ENCODE measurements around the gene CARHSP1. TPM values are rescaled to one million over a fixed set of nuclear protein-coding genes. Genes with fewer than 3 reads are reported as not detected.

CARHSP1 gene
- total RNA-seq, 4 donors from 2014 or later, result 47.3 to 75.6 (median 63.8) TPM

DNA sequence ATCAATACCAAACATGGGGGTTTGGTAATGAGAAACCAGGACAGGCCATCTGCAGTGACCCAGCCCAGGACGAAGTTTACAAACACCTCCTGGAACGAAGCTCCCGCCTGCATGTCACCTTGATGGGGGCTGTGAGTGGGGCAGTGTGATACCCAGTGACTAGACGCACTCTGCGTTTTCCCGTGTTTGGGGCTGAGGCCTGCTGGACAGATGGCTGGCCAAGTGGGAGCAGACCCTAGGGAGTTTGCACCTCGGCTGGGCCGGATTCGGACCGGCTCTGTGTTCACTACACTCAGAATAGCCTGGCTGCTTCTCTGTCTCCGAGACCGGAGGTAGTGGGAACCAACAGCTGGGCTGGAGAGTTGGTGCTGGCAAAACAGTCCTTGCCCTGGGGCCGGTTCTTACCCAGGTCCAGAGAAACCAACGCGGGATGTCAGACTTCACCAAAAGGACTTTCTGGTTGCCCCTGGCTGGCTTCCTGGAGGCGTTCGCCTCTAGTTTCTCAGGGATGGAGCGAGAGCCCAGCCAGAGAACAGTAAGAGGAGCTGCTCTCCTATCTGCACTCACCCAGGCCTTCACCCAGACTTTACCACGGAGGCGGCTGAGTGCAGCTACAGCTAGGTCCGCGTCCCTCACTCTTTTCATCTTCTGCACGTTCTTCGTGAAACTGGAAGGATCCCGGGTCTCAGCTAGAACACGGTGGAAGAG, 20.4 kb downstream of the CARHSP1 start:
- TF ChIP-seq CTCF (IDR thresholded peaks at IDR 0.05; ENCODE audit: low read depth), result no peak

- TF ChIP-seq CTCF (IDR thresholded peaks at IDR 0.05; ENCODE audit: low read depth), result no peak
Measured at GRCh38 chr16:8847623-8848022, 21.2 kb downstream of the CARHSP1 start.

- no peak for TF ChIP-seq CTCF (IDR thresholded peaks at IDR 0.05; ENCODE audit: low read depth)
Measured at GRCh38 chr16:8847145-8847544, 21.7 kb downstream of the CARHSP1 start.

- TF ChIP-seq CTCF (IDR thresholded peaks at IDR 0.05; ENCODE audit: low read depth), result no peak
Measured at GRCh38 chr16:8846401-8846932, 22.3 kb downstream of the CARHSP1 start.

DNA sequence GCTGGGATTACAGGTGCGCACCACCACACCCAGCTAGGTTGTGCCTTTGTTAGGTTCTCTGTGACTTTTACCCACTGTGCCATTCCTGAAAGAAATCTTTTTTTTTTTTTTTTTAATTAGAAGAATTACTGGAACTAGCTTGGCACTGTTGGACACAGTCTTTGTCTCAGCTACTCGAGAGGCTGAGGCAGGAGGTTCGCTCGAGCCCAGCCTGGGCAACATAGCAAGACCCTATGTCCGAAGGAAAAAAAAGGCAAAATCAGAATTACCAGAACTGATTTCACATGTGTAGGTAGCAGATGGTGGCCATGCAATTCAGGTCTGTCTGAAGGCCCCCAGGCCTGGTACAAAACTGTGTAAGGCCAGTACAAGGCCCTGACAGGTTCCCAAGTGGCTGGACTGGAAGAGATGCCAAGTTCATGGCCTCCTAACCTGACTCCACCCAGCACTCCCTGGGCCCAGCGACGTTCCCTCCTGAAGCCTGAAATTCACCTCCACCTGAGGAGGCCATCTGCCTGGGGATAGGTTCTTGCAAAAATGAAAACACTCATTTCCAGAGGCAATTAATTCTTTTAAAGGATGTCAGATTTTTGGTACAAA, 23.0 kb downstream of the CARHSP1 start:
- TF ChIP-seq CTCF (IDR thresholded peaks at IDR 0.05; ENCODE audit: low read depth), result no peak

DNA sequence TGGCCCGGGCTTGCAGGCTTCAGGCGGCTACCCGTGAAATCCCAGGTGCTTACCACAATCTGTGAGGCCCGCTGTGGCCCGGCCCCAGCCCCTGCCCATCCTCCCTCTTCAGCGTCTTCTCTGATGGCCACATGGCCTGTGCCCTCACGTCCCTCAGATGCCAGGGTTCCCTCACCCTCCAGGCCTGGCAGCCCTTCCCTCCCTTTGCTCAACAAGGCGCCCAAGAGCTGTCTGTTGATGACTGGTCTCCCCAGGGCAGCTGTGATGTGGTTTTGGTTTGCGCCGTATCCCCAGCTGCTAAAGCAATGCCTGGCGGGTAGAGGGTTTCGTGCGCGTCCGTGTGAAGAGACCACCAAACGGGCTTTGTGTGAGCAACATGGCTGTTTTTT, 36.1 kb downstream of the CARHSP1 start:
- TF ChIP-seq CTCF (IDR thresholded peaks at IDR 0.05; ENCODE audit: low read depth), result no peak

DNA sequence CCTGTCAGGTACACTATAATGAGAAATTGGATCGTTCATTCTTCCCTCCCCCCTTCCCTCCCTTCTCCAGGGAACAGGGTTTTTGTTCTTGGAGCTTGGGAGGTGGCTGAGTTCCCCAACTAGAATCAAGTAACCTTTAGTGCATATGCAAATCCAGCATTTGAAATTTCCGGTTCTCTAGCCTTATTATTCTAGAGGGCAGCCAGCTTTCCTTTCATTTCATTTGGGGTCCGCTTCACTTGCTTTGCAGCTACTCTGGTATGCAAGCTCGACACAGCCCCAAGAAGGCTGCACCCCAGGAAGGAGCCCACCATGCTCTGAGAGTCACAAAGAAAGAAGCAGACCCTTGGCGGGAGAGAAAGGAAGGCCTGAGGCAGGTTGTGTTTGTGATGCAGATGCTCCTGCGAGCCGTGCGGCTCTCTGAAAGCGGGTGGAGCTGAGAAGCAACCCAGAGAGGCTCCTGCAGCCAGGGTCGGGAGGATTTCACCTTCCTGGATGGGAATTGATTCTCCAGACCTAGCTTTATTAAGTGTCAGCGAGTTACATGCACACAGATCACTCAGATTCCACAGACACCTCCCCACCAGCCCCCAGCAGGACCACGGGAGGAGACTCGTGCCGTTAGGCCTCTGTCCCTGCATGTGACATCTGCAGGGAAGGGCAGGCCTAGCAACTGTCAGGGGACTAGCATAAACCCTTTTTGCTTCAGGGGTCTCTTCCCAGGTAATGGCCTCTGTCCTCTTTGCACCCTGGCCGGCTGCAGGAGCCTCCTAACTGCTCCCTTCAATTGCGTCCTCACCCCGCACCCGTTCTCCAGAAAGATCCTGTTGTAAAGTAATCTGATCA, 36.7 kb downstream of the CARHSP1 start:
- no peak for TF ChIP-seq CTCF (IDR thresholded peaks at IDR 0.05; ENCODE audit: low read depth)
